DOHH2 (cell line): ENCODE data around the gene JAML.

Source experiments
- H3F3A ChIP-seq: fragments of 200-600 bp; sonication (generic), shearing (Covaris generic); 2 replicates; pipeline ENCODE4 v1.6.0; 2016; ENCODE audit warnings: antibody characterized with exemption, mild to moderate bottlenecking; ENCODE audit not compliant: control insufficient read depth, insufficient read depth
- H3K27ac ChIP-seq: fragments of 200-600 bp; sonication (generic); 2 replicates; pipeline ENCODE4 v1.5.1; 2014; ENCODE audit warnings: low read depth, mild to moderate bottlenecking, low read length, moderate library complexity
- H3K27me3 ChIP-seq: fragments of 200-600 bp; sonication (generic); 2 replicates; pipeline ENCODE4 v1.6.1; 2014; ENCODE audit warnings: mild to moderate bottlenecking, low read length, mixed read lengths; ENCODE audit not compliant: control insufficient read depth
- H3K36me3 ChIP-seq: fragments of 200-600 bp; sonication (generic); 2 replicates; pipeline ENCODE4 v1.6.1; 2014; ENCODE audit warnings: mild to moderate bottlenecking, low read length, moderate library complexity, mixed read lengths; ENCODE audit not compliant: control insufficient read depth
- H3K4me1 ChIP-seq: fragments of 200-600 bp; sonication (generic); 2 replicates; pipeline ENCODE4 v1.6.1; 2014; ENCODE audit warnings: mild to moderate bottlenecking, low read length, mixed read lengths; ENCODE audit not compliant: control insufficient read depth
- H3K4me2 ChIP-seq: fragments of 200-600 bp; sonication (generic); 2 replicates; pipeline ENCODE4 v1.6.0; 2014; ENCODE audit warnings: mild to moderate bottlenecking, low read length, moderate library complexity
- H3K4me3 ChIP-seq: fragments of 200-600 bp; sonication (generic); 2 replicates; pipeline ENCODE4 v1.5.1; 2014; ENCODE audit warnings: mild to moderate bottlenecking, low read length, mixed read lengths
- H3K79me2 ChIP-seq: fragments of 200-600 bp; sonication (generic); 2 replicates; pipeline ENCODE4 v1.6.1; 2014; ENCODE audit warnings: mild to moderate bottlenecking, low read length, mixed read lengths; ENCODE audit not compliant: control insufficient read depth
- H3K9me2 ChIP-seq: fragments of 200-600 bp; sonication (generic); replicated peaks from 2 replicates; pipeline ENCODE4 v1.6.1; 2014; ENCODE audit warnings: mild to moderate bottlenecking, low read length, mixed read lengths; ENCODE audit not compliant: control insufficient read depth
- H3K9me3 ChIP-seq: fragments of 200-600 bp; sonication (generic); 2 replicates; pipeline ENCODE4 v1.6.1; 2014; ENCODE audit warnings: antibody characterized with exemption, low read length, mixed read lengths; ENCODE audit not compliant: control insufficient read depth, insufficient read depth
- H4K20me1 ChIP-seq: fragments of 200-600 bp; sonication (generic); 2 replicates; pipeline ENCODE4 v1.6.0; 2014; ENCODE audit warnings: low read depth, mild to moderate bottlenecking, antibody characterized with exemption, low read length, moderate library complexity; ENCODE audit not compliant: control insufficient read depth, insufficient read depth
- EZH2phosphoT487 ChIP-seq: fragments of 200-600 bp; sonication (generic); IDR thresholded peaks from 2 replicates; pipeline ENCODE4 v1.6.1; 2017; ENCODE audit warnings: borderline replicate concordance, mild to moderate bottlenecking, antibody characterized with exemption, low read length, moderate library complexity, mixed read lengths
- TF ChIP-seq, protein P1 (sequence below): fragments of 200-600 bp; sonication (generic); IDR thresholded peaks from one replicate; pipeline ENCODE4 v1.5.1; 2014; ENCODE audit warnings: antibody characterized with exemption, mild to moderate bottlenecking, low read depth, low read length; ENCODE audit not compliant: poor library complexity, severe bottlenecking

The JAML gene

DNA sequence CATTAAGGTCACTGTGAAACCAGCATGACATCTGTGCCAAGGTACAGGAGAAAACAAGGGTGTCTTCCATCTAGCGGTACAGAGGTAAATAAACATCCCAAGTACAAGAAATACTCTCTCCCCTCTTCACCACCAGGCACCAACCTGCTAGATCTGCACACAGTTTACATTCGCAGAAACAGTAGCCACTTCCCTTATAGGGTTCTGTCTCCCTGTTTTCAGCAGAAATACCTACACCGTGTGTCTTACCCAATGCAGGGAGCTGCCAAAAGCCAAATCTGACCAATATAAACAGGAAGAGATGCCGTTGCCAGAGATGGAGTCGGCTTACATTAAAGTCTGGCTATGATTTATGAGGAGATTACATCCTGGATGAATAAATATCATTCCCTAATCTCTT lies 73.4 kb downstream of the JAML start:
- no peak overlapping the region for H3K4me2 ChIP-seq

DNA sequence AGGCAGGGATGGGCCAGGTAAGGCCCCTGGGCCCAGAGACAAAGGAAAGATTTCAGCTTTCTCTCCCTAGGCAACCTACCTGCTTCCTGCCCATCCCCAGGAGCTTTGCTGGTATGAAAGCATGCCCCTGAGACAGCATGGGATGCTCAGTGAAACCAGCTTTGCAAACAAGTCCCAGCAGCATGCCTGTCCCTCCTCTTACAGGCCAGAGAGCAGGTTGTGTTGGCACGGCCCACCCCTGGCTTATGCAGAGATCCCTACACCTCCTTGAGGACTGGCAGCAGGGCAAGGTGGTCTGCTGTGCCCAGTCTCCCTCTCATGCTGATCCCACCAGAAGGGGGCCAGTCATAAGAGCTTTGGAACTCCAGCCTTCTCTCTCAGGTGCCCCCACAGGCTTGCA lies 75.3 kb downstream of the JAML start:
- H3F3A ChIP-seq: no peaks in the 10 kb centered on the region
- H3K9me3 ChIP-seq: no peaks in the 10 kb centered on the region
- H3K36me3 ChIP-seq: no peaks in the 10 kb centered on the region

More for the DNA sequence above, 73.4 kb downstream of the JAML start:
- Histone ChIP-seq H3F3A (no peaks in the 10 kb centered on the region), H3K4me3 (no peak overlapping the region), H4K20me1 (no peaks in the 10 kb centered on the region), H3K27ac (no peak overlapping the region), H3K4me1 (no peaks in the 10 kb centered on the region; the same call in 1 of the 2 replicates), H3K9me2 (no peaks in the 10 kb centered on the region), H3K36me3 (no peaks in the 10 kb centered on the region), H3K27me3 (peaks cover 70% of the 10 kb centered on the region), H3K9me3 (no peaks in the 10 kb centered on the region), H3K79me2 (no peaks in the 10 kb centered on the region)
- TF ChIP-seq, protein P1, sequence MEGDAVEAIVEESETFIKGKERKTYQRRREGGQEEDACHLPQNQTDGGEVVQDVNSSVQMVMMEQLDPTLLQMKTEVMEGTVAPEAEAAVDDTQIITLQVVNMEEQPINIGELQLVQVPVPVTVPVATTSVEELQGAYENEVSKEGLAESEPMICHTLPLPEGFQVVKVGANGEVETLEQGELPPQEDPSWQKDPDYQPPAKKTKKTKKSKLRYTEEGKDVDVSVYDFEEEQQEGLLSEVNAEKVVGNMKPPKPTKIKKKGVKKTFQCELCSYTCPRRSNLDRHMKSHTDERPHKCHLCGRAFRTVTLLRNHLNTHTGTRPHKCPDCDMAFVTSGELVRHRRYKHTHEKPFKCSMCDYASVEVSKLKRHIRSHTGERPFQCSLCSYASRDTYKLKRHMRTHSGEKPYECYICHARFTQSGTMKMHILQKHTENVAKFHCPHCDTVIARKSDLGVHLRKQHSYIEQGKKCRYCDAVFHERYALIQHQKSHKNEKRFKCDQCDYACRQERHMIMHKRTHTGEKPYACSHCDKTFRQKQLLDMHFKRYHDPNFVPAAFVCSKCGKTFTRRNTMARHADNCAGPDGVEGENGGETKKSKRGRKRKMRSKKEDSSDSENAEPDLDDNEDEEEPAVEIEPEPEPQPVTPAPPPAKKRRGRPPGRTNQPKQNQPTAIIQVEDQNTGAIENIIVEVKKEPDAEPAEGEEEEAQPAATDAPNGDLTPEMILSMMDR: no peak
- TF ChIP-seq EZH2phosphoT487: no peak

DNA sequence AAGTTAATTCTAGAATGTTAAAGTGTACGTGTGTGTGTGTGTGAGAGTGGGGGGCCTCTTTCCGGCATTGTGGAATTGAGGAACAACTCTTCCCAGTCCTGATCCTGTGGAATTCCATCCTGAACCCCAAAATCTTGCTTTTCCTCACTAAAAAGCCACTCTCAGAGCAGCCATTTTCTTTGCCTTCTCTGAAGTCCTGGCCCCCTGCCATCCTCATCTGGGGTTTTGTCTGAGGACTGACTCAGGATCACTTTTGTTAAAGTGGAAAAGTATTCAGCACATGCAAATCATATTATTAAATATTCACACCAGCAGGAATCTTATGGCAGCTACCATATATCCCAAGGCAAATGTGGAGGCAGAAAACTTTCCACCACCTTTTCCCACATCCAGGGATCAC lies 76.0 kb downstream of the JAML start:
- Histone ChIP-seq H3K4me2 (no peak overlapping the region), H3K4me1 (peaks cover 7% of the 10 kb centered on the region; the same call in 1 of the 2 replicates), H3K27me3 (peaks cover 69% of the 10 kb centered on the region), H3K4me3 (no peak overlapping the region), H3K9me3 (no peaks in the 10 kb centered on the region), H3K27ac (no peak overlapping the region), H3F3A (no peaks in the 10 kb centered on the region), H4K20me1 (no peaks in the 10 kb centered on the region), H3K36me3 (no peaks in the 10 kb centered on the region), H3K9me2 (no peaks in the 10 kb centered on the region), H3K79me2 (no peaks in the 10 kb centered on the region)
- TF ChIP-seq, protein P1: no peak
- TF ChIP-seq EZH2phosphoT487: no peak

More for the DNA sequence above, 75.3 kb downstream of the JAML start:
- no peaks in the 10 kb centered on the region for H3K79me2 ChIP-seq
- peaks cover 69% of the 10 kb centered on the region for H3K27me3 ChIP-seq
- no peak overlapping the region for H3K27ac ChIP-seq
- no peaks in the 10 kb centered on the region for H4K20me1 ChIP-seq
- no peak overlapping the region for H3K4me3 ChIP-seq
- TF ChIP-seq EZH2phosphoT487: no peak
- TF ChIP-seq, protein P1: no peak
- peaks cover 7% of the 10 kb centered on the region; the same call in 1 of the 2 replicates for H3K4me1 ChIP-seq
- no peak overlapping the region for H3K4me2 ChIP-seq
- H3K9me2 ChIP-seq: no peaks in the 10 kb centered on the region
